ENCODE data around the gene EPHB1.

The EPHB1 gene

DNA sequence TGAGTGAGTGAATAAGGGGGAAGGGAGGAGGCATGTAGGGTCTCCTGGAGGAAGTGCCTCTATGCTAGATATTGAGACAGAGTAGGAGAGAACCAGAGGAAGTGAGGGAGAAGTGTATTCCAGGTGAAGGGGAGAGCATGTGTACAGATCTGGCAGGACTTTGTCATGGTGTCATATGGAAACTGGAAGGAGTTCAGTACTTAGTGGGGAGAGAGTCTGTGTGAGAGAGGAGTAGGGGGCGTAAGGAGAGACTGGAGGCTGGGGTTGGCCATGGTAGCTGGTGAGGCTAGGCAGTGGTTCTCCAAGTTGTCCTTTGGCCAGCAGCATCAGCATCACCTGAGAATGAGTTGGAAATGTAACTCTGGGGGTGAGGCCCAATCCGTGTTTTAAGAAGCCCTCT, 29.6 kb upstream of the EPHB1 start:
- TF ChIP-seq, protein P1, sequence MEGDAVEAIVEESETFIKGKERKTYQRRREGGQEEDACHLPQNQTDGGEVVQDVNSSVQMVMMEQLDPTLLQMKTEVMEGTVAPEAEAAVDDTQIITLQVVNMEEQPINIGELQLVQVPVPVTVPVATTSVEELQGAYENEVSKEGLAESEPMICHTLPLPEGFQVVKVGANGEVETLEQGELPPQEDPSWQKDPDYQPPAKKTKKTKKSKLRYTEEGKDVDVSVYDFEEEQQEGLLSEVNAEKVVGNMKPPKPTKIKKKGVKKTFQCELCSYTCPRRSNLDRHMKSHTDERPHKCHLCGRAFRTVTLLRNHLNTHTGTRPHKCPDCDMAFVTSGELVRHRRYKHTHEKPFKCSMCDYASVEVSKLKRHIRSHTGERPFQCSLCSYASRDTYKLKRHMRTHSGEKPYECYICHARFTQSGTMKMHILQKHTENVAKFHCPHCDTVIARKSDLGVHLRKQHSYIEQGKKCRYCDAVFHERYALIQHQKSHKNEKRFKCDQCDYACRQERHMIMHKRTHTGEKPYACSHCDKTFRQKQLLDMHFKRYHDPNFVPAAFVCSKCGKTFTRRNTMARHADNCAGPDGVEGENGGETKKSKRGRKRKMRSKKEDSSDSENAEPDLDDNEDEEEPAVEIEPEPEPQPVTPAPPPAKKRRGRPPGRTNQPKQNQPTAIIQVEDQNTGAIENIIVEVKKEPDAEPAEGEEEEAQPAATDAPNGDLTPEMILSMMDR (IDR thresholded peaks at IDR 0.05; ENCODE audit: borderline replicate concordance, control extremely low read depth, extremely low read depth, insufficient read depth, missing control alignments), result no peak
- no peak for DNase-seq (ENCODE audit: low spot score)
- in situ Hi-C loops (cut with MboI; ENCODE audit: low sequenced_read_pairs, unreplicated experiment), result no loop called here

DNA sequence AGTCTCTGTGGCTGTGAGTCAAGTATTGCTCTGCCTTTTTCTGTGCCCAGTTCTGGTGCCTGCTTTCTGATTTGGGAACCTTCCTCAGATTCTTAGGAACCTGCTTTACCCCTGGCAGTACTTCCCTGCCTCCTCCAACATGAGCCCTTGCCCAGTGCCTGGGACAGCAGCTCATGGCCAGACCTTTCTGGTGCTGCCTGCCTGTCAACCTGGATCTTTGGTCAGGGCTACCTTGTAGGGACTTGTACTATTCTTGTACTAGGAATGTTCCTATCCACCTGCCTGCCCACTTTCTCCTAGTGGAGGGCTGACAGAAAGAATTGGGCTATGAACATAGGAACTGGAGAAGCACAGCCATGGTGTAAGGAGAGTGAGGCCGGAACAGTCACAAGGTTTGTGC, 28.8 kb upstream of the EPHB1 start:
- TF ChIP-seq, protein P1 (IDR thresholded peaks at IDR 0.05; ENCODE audit: borderline replicate concordance, control extremely low read depth, extremely low read depth, insufficient read depth, missing control alignments), result no peak
- in situ Hi-C loops (cut with MboI; ENCODE audit: low sequenced_read_pairs, unreplicated experiment), result no loop called here

DNA sequence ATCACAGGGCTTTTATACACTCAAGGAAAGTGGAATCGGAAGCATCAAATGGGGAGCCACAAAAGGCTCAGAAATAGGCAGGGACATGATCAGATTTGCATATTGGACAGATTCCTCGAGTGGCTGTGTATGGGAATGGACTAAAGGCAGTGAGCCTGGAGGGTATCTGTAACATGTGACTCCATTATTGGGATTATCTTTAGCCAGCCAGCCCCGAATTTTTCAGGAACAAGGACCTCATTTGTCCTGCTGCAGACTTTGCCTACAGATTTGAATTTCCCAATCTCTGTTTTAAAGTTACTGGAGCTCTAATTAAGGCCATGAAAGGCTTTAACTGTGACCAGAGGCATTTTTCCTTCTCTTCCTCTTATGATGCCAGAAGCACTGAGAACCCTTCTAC, 26.9 kb upstream of the EPHB1 start:
- TF ChIP-seq, protein P1 (IDR thresholded peaks at IDR 0.05; ENCODE audit: borderline replicate concordance, control extremely low read depth, extremely low read depth, insufficient read depth, missing control alignments), result no peak
- in situ Hi-C loops (cut with MboI; ENCODE audit: low sequenced_read_pairs, unreplicated experiment), result no loop called here
- DNase-seq (ENCODE audit: low spot score), result no peak

More for the DNA sequence above, 28.8 kb upstream of the EPHB1 start:
- DNase-seq (ENCODE audit: low spot score), result no peak

DNA sequence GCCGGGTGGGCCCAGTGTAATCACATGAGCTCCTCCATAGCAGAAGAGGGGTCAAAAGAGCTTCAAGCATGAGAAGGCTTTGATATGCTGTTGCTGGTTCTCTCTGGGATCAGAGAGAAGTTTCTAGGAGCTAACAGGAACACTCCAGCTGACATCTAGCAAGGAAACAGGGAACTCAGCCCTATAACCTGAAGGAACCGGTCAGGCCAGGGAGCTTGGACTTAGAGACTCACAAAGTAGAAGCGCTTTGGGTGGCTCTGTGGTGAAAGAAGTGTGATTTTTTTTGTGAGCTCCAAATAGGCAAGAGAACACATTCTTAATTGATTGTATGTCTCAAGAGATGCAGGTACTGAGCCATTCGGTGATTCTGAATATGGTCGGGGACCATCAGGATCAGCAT, 26.2 kb upstream of the EPHB1 start:
- in situ Hi-C loops (cut with MboI; ENCODE audit: low sequenced_read_pairs, unreplicated experiment), result no loop called here
- TF ChIP-seq, protein P1 (IDR thresholded peaks at IDR 0.05; ENCODE audit: borderline replicate concordance, control extremely low read depth, extremely low read depth, insufficient read depth, missing control alignments), result no peak

DNA sequence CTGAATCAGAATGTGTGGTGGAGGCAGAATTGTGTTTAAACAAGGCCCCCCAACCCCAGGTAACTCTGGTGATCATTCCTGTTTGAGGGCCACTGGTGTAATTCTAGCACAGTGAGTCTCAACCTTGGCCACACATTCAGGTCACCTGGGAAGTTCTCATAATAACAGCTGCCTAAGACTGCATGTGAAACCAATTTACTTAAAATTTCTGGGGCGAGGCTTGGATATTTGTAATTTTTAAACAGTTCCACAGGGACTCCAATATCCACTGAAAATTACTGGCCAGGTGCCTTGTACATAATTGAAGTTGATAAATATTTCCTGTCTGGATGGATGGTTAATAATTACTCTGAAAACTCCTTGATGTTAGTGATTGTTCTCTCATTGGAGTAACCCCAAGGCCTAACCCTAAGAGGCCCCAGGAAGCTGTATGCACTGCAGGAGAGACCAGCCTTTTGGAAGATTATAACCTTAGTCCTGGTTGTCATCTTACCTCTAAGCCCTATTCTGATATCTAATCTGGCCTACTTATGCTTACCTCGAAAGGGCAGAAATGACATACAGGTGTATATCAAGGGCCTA, 25.7 kb upstream of the EPHB1 start:
- DNase-seq (ENCODE audit: low spot score), result no peak
- TF ChIP-seq, protein P1 (IDR thresholded peaks at IDR 0.05; ENCODE audit: borderline replicate concordance, control extremely low read depth, extremely low read depth, insufficient read depth, missing control alignments), result no peak
- in situ Hi-C loops (cut with MboI; ENCODE audit: low sequenced_read_pairs, unreplicated experiment), result no loop called here

More for the DNA sequence above, 26.2 kb upstream of the EPHB1 start:
- no peak for DNase-seq (ENCODE audit: low spot score)

DNA sequence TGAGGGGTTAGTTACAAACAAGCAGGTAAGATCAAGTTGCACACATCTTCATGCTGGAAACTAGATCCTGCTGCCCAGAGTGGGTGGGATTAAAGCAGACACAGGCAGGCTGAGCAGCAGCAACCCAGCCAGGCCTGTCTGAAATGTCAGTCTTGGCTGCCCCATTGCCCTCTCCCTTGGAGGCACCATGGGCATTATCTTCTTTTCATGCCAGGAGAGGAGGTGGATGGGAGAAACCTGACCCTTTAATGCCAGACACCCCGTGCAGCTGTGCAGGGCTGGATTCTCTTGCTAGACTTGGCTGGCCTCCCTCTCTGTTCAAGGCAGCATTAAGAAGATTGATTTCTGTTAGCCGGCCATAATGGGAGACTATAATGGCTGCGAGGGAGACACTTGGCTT, 23.0 kb upstream of the EPHB1 start:
- TF ChIP-seq, protein P1 (IDR thresholded peaks at IDR 0.05; ENCODE audit: borderline replicate concordance, control extremely low read depth, extremely low read depth, insufficient read depth, missing control alignments), result no peak
- DNase-seq (ENCODE audit: low spot score), result no peak
- in situ Hi-C loops (cut with MboI; ENCODE audit: low sequenced_read_pairs, unreplicated experiment), result no loop called here

Data from GM13976 (cell line).